Inferior parietal cortex (tissue), 1 donor: Measurements from ENCODE around the gene UBC.
"Not testable (repeated sequence)": the region's sequence is repeated elsewhere in the genome, so short reads cannot be mapped to it uniquely, and the experiment has no call there.

Source experiments
- DNase-seq: peaks from one replicate; pipeline ENCODE4 v3.0.0-alpha.2; 2016; ENCODE audit errors: extremely low spot score

The UBC gene

DNA sequence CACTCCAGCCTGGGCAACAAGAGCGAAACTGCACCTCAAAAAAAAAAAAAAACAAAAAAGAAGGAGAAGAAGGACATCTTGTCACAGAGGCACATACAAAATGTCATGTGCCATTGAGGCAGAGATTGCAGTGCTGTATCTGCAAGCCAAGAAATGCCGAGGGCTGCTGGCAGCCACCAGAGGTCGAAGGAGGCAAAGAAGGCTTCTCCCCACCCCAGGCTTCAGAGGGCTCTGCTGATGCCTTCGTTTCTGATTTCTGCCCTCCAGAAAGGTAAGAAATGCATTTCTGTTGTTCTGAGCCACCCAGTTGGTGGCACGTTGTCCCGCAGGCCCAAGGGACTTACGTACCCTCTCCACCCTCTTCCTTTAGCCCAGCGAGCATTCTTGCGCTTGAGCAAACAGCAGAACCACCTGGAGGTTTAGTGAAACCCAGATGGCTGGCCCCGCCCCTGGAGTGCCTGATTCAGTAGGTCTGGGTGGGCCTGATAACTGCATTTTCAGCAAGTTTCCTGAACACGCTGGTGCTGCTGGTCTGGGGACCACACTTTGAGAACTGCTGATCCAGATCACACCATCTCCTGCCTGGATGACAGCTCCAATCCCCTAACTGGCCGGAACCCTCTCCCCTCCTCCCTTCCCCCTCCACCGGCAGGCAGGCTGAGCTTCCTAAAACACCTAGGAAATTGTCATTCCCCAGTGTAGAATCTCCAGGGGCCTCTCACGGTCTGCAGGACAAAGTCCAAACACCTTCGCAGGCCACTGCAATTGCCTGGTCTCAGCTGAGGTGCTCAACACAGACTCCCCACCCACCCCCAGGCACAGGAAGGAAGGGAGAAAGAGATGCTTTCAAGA lies 29.6 kb downstream of the UBC start:
- no peak for DNase-seq

DNA sequence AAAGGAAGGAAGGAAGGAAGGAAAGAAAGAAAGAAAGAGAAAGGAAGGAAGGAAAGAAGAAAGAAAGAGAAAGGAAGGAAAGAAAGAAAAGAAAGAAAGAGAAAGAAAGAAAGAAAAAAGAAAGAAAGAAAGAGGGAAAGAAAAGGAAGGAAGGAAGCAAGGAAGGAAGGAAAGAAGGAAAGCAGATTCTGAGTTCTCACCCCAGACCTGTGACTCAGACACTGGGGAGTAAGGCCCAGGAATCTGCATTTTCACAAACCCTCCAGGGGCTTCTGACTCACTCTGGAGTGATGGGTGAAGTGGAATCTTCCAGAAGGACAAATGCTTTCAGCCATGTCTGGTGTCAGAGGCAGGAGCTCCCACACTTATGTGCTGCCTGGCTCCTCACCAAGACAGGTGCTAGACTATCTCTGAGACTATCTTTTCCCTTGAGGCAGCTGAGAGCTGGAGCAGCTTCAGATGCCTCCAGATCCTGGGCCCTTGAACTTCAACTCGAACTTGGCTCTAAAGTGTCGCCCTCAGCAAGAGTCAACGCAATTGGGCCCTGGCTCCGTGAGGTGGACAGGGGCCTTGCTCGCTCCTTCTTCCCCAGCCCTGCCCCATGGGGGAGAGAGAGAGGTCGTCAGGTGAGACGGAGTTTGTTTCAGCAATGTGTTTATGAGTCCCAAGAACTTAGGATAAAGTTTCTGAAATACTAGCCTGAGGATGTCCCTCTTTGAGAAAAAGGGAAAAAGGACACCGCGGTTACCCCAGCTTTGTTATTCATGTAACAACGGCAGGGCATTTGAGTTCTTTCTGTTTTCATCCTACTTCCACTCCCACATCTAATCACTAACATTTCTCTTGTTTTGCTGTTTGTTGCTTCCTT lies 31.0 kb downstream of the UBC start:
- no peak for DNase-seq

DNA sequence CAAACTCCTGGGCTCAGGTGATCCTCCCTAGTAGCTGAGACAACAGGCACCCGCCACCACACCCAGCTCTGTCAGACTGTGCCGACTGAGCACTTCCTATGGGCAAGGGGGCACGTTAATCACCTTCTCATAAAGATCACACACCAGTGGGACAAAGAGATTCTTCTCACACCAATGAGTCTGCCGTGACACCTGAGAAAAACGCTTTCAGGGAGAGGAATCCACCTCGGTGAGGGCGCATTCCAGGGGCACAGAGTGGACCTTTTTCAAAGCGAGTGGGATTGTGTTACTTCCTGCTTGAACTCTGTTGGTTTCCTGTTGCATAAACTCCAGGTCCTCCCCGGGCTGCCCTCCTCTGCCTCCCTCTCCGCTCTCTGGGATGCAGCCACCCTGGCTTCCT lies 33.3 kb downstream of the UBC start:
- DNase-seq: no peak

DNA sequence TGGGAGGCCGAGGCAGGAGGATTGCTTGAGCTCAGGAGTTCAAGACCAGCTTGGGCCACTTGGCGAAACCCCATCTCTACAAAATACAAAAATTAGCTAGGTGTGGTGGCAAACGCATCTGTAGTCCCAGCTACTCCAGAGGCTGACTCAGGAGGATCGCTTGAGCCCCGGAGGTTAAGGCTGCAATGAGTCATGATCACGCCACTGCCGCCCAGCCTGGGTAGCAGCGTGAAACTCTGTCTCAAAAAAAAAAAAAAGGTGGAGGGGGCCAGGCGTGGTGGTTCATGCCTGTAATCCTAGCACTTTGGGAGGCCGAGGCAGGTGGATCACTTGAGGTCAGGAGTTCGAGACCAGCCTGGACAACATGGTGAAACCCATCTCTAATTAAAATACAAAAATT lies 34.1 kb downstream of the UBC start:
- not testable (repeated sequence) for DNase-seq

DNA sequence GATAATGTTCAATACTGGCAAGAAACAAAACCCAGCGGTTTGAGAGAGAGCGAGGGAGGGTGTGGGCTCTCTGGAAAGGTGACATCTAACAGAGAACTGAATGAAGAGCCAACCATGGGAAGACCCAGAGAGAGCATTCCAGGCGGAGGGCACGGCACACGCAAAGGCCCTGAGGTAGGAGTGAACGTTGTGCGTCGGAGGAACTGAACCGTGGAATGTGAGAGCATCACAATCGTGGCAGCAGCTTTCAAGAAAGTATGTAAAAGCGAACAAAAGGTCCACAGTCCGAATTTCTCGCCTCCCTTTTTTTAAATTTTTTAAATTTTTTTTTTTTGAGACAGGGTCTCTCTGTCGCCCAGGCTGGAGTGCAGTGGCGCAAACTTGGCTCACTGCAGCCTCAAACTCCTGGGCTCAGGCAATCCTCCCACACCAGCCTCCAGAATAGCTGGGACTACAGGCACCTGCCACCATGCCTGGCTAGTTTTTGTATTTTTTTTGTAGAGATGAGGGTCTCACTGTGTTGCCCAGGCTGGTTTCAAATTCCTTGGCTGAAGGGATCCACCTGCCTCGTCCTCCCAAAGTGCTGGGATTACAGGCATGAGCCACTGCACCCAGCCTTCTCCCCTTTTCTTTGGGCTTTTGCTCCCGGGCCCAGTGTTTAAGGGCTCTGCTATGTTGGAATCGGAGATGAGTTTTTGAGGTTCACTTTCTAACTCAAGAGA lies 35.5 kb downstream of the UBC start:
- DNase-seq: no peak

- DNase-seq: no peak
Observed at GRCh38 chr12:124877423-124877822, 37.0 kb downstream of the UBC start.

DNA sequence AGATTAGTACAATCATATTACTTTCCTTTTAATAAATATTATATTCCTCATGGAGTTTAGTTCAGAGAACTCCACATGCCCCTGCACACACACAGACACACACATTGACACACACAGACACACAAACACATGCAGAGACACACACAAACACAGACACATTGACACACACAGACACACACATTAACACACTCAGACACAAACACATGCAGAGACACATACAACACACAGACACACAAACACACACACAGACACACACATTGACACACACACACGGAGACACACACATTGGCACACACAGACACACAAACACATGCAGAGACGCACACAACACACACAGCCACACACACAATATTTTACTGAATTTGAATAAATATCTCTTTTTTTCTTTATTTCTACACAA lies 38.3 kb downstream of the UBC start:
- DNase-seq: no peak

GRCh38 chr12:124875803-124876132 lies 38.7 kb downstream of the UBC start:
- DNase-seq: no peak

GRCh38 chr12:124874988-124875802 lies 39.3 kb downstream of the UBC start:
- DNase-seq: no peak

- no peak for DNase-seq
Observed at GRCh38 chr12:124874188-124874587, 40.3 kb downstream of the UBC start.

- DNase-seq: no peak
Observed at GRCh38 chr12:124872068-124872719, 42.3 kb downstream of the UBC start.

GRCh38 chr12:124871297-124871696 lies 43.2 kb downstream of the UBC start:
- no peak for DNase-seq

GRCh38 chr12:124870515-124870914 lies 43.9 kb downstream of the UBC start:
- no peak for DNase-seq

DNA sequence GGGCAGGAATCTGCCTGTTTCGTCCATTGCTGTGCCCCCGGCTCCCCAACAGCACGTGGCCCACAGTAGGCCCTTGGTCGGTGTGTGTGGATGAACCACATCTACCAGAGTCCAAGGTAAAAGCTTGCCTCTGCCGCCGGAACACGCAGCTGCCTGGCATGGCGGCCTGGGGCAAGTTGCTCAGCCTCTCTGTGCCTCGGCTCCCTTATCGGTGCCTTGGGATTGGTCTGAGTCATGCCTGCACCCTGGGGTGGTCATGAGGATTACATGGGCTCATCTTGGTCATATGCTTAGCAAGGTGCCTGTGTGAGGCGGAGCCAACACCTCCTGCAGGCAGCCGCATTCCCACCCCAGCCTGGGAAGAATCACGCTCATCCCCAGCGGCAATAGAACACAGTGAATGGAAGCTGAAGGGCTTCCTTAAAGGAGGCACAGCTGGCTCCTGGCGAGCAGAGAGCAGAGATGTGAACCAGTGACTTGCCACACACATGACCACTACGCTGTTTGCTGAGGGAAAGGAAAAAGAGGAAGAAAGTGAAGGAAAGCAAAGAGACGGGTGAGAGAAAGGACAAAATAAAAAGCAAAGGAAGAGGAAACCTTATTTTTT lies 45.3 kb downstream of the UBC start:
- no peak for DNase-seq

GRCh38 chr12:124868252-124869058 lies 46.0 kb downstream of the UBC start:
- DNase-seq: no peak

DNA sequence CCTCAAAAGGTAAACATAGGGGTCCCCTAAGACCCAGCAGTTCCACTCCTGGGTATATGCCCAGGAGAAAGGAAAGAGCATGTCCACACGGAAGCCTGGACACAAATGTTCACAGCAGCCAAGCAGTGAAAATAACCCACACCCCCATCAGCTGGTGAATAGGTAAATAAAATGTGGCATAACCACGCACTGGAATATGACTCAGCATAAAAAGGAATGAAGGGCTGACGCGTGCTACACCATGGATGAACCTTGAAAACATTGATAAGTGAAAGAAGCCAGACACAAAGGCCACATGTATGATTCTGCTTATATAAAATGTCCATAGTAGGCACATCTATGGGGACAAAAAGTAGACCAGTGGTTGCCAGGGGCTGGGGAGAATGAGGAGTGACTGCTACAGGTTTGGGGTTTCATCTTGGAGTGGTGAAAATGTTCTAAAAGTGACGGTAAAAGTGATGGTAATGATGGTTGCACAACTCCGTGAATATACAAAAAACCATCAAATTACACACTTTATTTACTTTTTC lies 47.0 kb downstream of the UBC start:
- no peak for DNase-seq

- no peak for DNase-seq
Observed at GRCh38 chr12:124866883-124867400, 47.5 kb downstream of the UBC start.

DNA sequence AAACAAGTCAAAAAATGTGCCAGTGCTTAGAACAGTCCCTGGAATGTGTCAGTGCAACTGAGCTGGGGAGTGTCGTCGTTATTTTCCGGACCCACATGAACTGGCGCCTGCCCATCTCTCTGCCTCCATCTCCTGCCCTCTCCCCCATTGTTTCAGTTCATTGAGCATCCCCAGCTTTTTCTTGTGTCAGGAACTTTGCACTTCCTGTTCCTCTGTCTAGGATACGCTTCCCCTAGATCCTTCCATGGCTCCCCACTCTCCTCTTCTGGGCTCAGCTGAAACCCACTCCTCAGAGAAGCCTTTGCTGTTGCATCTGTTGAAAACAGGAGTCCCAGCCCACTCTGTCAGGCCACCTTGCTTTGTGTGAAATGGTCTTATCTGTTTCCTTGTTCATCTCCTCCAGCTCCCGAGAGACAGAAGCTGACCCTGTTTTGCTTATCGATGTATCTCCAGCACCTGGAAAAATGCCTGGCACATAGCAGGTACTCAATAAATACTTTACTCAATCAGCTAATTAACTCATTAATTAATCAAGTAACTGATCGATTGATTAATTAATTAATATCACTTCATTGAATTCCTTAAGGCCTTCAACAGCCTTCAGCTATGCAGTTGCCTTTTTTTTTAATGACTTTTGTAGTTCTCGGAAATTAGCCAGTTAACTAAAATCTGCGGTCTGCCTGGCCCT lies 48.1 kb downstream of the UBC start:
- no peak for DNase-seq

DNA sequence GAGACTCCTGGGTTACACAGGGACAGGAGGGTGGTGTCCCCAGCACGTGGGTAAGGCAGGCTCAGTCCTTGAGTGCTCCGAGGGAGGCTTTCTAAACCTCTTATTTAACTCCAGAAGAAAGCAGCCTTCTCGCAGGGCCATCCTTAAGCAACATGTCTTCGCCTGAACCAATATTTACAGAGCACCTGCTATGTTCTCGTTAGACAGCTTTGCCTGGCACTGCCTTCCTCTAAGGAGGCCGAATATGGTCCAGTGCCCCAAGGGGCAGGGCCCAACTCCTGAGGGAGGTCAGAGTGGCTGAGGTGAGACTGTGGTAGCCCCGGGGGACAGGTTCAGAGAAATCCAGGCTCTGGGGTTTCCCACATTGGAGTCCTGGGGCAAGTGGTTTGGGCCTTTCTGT lies 48.7 kb downstream of the UBC start:
- DNase-seq: no peak
